K562 (cell line): Measurements from ENCODE around the gene DKC1.

Experiments
- BCLAF1 ChIP-seq, 2 experiments: fragments of 450-650 bp in 1 of 2; IDR thresholded peaks; 2 replicates each; pipeline ENCODE4 v1.6.1; 2011 to 2017; ENCODE audit warnings: low read depth in 2 of 2, antibody characterized with exemption in 1 of 2, borderline replicate concordance in 1 of 2, low read length in 1 of 2, mild to moderate bottlenecking in 1 of 2, mixed read lengths in 1 of 2; ENCODE audit not compliant: control insufficient read depth in 1 of 2
- CTCF ChIP-seq, 3 experiments: IDR thresholded peaks in 2 of 3; conservative IDR thresholded peaks in 1 of 3; 2 replicates each; pipeline ENCODE4 v1.5.1; 2011 to 2012; ENCODE audit warnings: low read length in 3 of 3, mild to moderate bottlenecking in 3 of 3, control low read depth in 2 of 3, improper control_type of control experiment in 1 of 3, inconsistent platforms in 1 of 3, low read depth in 1 of 3, mixed read lengths in 1 of 3, moderate library complexity in 1 of 3; ENCODE audit not compliant: insufficient read depth in 2 of 3
- E2F4 ChIP-seq: sonication (generic); formaldehyde crosslinking; IDR thresholded peaks from 2 replicates; pipeline ENCODE4 v1.8.0; 2022; ENCODE audit warnings: mild to moderate bottlenecking, low read depth, missing genetic modification reagents
- GTF2F1 ChIP-seq: IDR thresholded peaks from 2 replicates; pipeline ENCODE4 v1.6.1; 2011; ENCODE audit warnings: low read depth, low read length, improper control_type of control experiment
- HMGN3 ChIP-seq: IDR thresholded peaks from 2 replicates; pipeline ENCODE4 v1.6.1; 2011; ENCODE audit warnings: borderline replicate concordance, low read depth, mild to moderate bottlenecking, mixed read lengths, low read length; ENCODE audit not compliant: insufficient read length; ENCODE audit errors: extremely low read depth
- RAD21 ChIP-seq, 2 experiments: fragments of 250-450 bp in 1 of 2; fragments of 450-650 bp in 1 of 2; sonication (Bioruptor Pico) in 1 of 2; formaldehyde crosslinking in 1 of 2; IDR thresholded peaks in 1 of 2; conservative IDR thresholded peaks in 1 of 2; 2 replicates each; pipeline versions ENCODE4 v1.4.0 to v1.8.0; 2020 to 2022; ENCODE audit warnings: mild to moderate bottlenecking in 2 of 2, moderate library complexity in 1 of 2
- ZNF407 ChIP-seq: fragments of 450-650 bp; IDR thresholded peaks from 2 replicates; pipeline ENCODE4 v1.6.1; 2016; ENCODE audit warnings: low read depth
- TF ChIP-seq, protein P1 (sequence below): sonication (generic); formaldehyde crosslinking; IDR thresholded peaks from 2 replicates; pipeline ENCODE4 v1.8.1; 2023; ENCODE audit warnings: mild to moderate bottlenecking, missing genetic modification reagents, moderate library complexity

- TF ChIP-seq RAD21 (CRISPR knock-in tag; conservative IDR thresholded peaks at IDR 0.05 in 1 of 2, IDR thresholded peaks at IDR 0.05 in 1 of 2) (no peak), GTF2F1 (no peak), HMGN3 (no peak), E2F4 (CRISPR knock-in tag) (no peak), ZNF407 (no peak), BCLAF1 (IDR thresholded peaks at IDR 0.05; ENCODE audit: borderline replicate concordance in 1 of 2, control insufficient read depth in 1 of 2, low read depth in 2 of 2, low read length in 1 of 2) (no peak), CTCF (IDR thresholded peaks at IDR 0.05 in 2 of 3, conservative IDR thresholded peaks at IDR 0.05 in 1 of 3; ENCODE audit: insufficient read depth in 2 of 3, low read depth in 1 of 3, low read length in 3 of 3) (no peak)
- TF ChIP-seq, protein P1, sequence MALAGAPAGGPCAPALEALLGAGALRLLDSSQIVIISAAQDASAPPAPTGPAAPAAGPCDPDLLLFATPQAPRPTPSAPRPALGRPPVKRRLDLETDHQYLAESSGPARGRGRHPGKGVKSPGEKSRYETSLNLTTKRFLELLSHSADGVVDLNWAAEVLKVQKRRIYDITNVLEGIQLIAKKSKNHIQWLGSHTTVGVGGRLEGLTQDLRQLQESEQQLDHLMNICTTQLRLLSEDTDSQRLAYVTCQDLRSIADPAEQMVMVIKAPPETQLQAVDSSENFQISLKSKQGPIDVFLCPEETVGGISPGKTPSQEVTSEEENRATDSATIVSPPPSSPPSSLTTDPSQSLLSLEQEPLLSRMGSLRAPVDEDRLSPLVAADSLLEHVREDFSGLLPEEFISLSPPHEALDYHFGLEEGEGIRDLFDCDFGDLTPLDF (CRISPR knock-in tag), result no peak
Measured at GRCh38 chrX:154727871-154728270, 34.8 kb upstream of the DKC1 start.
